Measurements from ENCODE around the gene CPOX.
"Not testable (repeated sequence)": the region's sequence is repeated elsewhere in the genome, so short reads cannot be mapped to it uniquely, and the experiment has no call there.

The CPOX gene

GRCh38 chr3:98561727-98562521 is 31.5 kb downstream of the CPOX start:
- DNase-seq, result peak; percentile 13 to 55

- no peak for DNase-seq
Measured at GRCh38 chr3:98560911-98561310, 32.5 kb downstream of the CPOX start.

- DNase-seq, result not testable (repeated sequence)
Measured at GRCh38 chr3:98559769-98560168, 33.6 kb downstream of the CPOX start.

- DNase-seq, result no peak
Measured at GRCh38 chr3:98558100-98558827, 35.1 kb downstream of the CPOX start.

GRCh38 chr3:98557324-98558010 is 35.9 kb downstream of the CPOX start:
- DNase-seq, result peak in 1 of 2 donors; percentile 55

- DNase-seq, result peak; percentile 43 to 73
Measured at GRCh38 chr3:98556164-98557130, 37.0 kb downstream of the CPOX start.

GRCh38 chr3:98555025-98555379 is 38.4 kb downstream of the CPOX start:
- DNase-seq, result no peak

- no peak for DNase-seq
Measured at GRCh38 chr3:98554580-98554979, 38.8 kb downstream of the CPOX start.

GRCh38 chr3:98553753-98554152 is 39.7 kb downstream of the CPOX start:
- DNase-seq, result peak in 1 of 2 donors; percentile 15

- peak in 1 of 2 donors; percentile 33 for DNase-seq
Measured at GRCh38 chr3:98553021-98553563, 40.3 kb downstream of the CPOX start.

- DNase-seq, result no peak
Measured at GRCh38 chr3:98552232-98553020, 41.0 kb downstream of the CPOX start.

- DNase-seq, result peak in 1 of 2 donors; percentile 16
Measured at GRCh38 chr3:98551754-98552153, 41.7 kb downstream of the CPOX start.

GRCh38 chr3:98551236-98551635 is 42.2 kb downstream of the CPOX start:
- DNase-seq, result no peak

- DNase-seq, result no peak
Measured at GRCh38 chr3:98550833-98551232, 42.6 kb downstream of the CPOX start.

- no peak for DNase-seq
Measured at GRCh38 chr3:98548544-98548943, 44.9 kb downstream of the CPOX start.

GRCh38 chr3:98545940-98546339 is 47.5 kb downstream of the CPOX start:
- peak in 1 of 2 donors; percentile 47 for DNase-seq

- DNase-seq, result no peak
Measured at GRCh38 chr3:98542623-98543022, 50.8 kb downstream of the CPOX start.

- DNase-seq, result no peak
Measured at GRCh38 chr3:98541695-98542094, 51.7 kb downstream of the CPOX start.

GRCh38 chr3:98540346-98540745 is 53.1 kb downstream of the CPOX start:
- DNase-seq, result peak in 1 of 2 donors; percentile 54

- no peak for DNase-seq
Measured at GRCh38 chr3:98536456-98537017, 56.9 kb downstream of the CPOX start.

GRCh38 chr3:98534734-98535133 is 58.7 kb downstream of the CPOX start:
- DNase-seq, result no peak

Data from CD4-positive, alpha-beta T cell treated with Interleukin-4 for 1 hour (primary cell).